Embryonic facial prominence (tissue), 1 donor: ENCODE measurements around the gene PRKN.

Source experiments
- DNase-seq: peaks from one replicate; pipeline ENCODE4 v3.0.0-alpha.2; 2016; ENCODE audit errors: extremely low spot score

PRKN gene

GRCh38 chr6:162450358-162450757 is 277.2 kb downstream of the PRKN start:
- no peak for DNase-seq

GRCh38 chr6:162448294-162448693 is 279.3 kb downstream of the PRKN start:
- no peak for DNase-seq

- DNase-seq: no peak
Observed at GRCh38 chr6:162443101-162443500, 284.5 kb downstream of the PRKN start.

DNA sequence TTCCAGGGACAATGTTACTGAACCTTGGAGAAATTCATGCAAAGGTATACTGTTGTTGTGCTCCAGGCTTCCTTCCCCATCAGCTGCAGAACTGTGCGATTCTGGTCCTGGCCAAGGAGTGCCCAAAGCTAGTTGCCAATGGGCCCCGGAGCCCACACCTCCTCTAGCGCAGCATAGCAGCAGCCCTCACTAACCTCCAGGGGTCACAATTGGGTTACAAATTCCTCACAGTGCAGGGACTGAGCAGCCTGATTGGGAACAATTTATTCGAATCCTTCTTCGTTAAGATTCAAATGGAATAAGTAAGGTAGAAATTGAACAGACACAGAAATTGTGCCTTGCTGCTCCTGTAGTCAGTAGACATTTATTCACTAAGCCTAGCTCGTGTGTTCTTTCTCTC is 284.9 kb downstream of the PRKN start:
- DNase-seq: no peak

GRCh38 chr6:162441991-162442390 is 285.6 kb downstream of the PRKN start:
- no peak for DNase-seq

DNA sequence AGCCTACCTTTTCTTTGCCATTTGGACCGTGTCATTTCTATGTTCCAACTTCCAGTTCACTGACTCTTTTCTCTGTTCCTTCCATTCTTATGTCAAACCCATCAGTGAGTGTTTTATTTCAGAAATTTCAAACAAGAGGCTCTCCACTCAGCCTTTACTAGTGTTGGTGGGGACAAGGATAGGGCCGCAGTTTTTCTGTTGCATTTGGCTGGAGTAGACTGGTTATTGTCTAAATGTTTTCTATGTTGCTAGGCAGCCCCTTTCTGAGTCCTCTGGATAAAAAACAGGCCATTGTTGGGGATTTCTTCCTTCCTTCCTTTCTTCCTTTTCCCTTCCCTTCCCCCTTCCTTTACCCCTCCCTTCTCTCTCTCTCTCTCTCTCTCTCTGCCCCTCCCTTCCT is 288.6 kb downstream of the PRKN start:
- no peak for DNase-seq

DNA sequence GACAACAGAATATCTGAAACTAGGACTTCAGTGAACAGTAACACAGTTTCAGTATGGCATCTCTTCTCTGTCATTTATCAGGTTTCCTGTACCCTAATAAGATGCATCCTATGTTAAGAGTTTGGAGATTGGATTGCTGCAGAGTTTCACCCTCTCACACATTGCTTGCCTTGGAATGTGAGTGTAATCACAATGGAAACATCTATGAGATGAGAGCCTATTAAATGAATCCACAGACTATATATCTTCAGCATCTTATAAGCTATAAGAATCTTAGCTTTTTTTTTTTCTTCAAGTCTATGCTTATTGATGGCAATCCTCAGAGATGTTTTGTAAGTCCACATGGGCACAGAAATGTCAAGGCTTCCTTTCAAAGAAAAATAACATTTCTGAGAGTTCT is 292.5 kb downstream of the PRKN start:
- DNase-seq: no peak

GRCh38 chr6:162421004-162421403 is 306.6 kb downstream of the PRKN start:
- no peak for DNase-seq

- DNase-seq: peak; percentile 60
Observed at GRCh38 chr6:162416831-162417537, 310.6 kb downstream of the PRKN start.

DNA sequence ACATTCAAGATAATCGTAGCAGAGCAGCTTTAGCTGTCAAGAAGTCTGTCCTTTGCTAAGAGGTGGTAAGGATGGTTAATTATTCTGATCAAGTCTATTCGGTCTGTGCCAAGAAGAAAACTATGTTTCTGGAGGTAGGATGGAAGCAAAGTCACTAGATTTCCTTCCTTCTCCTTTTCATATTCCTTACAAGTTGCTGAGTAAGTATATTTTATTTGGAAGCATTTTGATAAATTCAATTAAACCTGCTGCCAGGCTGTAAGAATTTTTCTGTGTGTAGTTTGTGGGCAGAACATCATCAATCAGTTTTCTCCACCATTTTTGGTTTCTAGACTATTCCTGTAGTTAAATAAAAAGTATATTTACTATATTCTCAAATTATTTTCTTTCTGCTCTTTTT is 311.3 kb downstream of the PRKN start:
- DNase-seq: no peak

GRCh38 chr6:162409741-162410691 is 317.6 kb downstream of the PRKN start:
- DNase-seq: no peak

- no peak for DNase-seq
Observed at GRCh38 chr6:162408826-162409535, 318.6 kb downstream of the PRKN start.

GRCh38 chr6:162404951-162405350 is 322.6 kb downstream of the PRKN start:
- DNase-seq: no peak

DNA sequence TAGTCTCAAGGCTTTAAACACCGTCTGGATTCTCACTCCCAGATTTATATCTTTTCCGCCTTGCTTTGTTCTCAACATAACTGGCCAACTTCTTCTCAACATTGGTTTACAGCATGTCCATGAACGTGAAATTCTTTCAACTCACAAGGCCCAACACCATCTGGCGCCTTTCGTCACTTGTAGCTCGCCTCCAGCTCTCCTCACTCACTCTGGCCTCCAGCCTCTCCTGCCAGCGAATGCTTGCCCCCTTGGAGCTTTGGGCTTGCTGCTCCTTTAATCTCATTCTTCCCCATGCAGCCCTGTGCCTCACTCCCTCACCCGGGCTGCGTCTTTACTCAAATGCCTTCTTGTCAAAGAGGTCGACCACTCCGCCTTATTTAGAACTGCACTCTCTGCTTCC is 324.5 kb downstream of the PRKN start:
- no peak for DNase-seq

- DNase-seq: no peak
Observed at GRCh38 chr6:162395181-162395580, 332.4 kb downstream of the PRKN start.

DNA sequence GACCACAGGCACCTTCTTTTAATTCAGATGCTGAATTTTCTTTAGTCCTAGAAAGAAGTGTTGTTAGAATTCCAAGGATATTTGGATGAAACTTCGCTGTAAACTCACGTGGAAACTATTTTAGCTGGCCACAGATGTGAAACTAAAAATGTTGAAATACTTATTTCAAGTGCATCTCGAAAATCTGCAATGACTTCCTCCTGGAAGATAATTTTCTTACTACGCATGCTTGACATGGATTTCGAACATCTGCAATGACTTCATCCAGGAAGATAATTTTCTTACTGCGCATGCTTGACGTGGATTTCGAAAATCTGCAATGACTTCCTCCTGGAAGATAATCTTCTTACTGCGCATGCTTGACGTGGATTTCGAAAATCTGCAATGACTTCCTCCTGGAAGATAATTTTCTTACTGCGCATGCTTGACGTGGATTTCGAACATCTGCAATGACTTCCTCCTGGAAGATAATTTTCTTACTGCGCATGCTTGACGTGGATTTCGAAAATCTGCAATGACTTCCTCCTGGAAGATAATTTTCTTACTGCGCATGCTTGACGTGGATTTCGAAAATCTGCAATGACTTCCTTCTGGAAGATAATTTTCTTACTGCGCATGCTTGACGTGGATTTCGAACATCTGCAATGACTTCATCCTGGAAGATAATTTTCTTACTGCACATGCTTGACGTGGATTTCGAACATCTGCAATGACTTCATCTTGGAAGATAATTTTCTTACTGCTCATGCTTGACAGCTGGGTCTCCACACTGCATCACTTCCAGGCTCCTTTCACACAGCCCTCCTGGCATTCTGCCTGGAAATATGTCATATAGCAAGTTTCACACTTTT is 336.4 kb downstream of the PRKN start:
- peak; percentile 68 for DNase-seq

DNA sequence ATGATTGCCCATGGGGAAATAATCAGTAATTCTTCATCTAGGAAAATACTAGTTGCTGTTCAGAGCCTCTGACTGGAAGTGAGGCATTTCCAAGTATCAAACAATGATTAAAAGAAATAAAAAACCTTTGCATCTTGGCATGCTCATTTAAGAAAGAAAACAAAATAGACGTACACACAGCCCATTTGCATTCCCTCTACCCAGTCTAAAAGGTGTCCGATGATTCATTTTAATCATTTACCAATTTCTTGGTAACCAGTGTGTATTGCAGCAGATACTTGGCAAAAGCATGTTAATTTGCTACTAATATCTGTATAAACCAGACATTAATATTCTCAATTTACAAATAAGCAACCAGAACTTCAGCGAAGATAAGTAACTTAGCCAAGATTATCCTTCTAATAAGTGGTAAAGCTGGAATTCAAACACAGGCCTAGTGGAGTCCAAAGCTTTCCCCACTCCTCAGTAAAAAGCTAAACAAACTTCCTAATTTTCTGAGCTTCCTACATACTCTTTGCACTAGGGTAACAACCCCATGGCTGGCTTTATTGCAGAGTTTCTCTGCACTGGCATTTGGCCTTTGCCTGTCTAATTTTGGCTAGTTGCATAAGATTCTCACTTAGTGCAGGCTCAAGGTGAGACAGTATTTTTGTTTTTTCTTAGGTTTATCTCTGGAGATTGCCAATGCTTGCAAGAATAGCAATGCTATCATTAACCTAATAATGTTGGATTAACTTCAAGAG is 338.1 kb downstream of the PRKN start:
- no peak for DNase-seq

DNA sequence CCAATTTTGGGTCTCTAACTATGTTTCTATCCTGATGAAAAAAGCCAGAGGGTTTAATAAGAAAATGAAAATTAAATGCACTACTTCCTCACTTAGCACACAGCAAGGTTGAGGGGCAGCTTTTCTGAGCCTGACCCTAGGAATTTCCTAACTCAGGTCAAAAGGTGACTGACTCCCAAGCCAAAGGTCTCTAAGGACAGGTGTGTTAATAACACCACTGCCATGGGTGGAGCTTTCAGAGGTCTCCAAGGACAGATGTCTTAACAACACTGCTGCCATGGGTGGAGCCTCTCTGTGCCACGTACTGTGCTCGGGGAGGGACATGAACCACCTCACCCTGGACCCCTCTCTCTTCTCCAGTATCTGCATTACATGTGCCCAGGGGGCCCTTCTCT is 339.2 kb downstream of the PRKN start:
- no peak for DNase-seq

DNA sequence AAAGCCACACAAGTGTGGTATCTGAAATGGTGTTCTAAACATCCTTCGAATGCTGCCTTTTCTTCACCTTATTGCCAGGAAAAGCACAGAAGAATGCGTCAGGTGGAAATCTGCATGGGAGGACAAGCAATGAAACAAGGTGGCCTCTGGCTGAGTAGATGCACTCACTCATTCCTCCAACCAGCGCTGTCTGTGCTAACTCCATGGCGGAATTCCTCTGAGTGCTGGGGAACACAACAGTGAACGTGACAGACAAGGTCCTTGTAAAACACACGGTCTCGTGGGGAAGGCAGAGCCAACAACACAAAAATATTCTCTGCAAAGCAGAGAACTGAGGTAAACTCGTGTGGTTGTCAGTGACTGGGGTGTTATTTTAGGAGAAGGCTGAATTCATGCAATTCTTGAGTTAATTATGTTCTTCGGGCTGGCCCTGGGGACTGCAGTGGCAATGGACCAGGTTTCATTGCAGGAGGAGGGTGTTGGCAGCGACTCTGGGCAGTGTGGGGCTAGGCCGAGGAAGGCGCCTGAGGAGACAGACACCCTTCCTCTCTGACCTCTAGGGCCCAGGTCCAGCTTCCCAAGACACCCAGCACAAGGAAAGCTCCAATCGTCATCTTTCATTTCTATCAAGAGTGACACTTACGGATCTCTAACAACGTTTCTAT is 339.7 kb downstream of the PRKN start:
- DNase-seq: no peak

DNA sequence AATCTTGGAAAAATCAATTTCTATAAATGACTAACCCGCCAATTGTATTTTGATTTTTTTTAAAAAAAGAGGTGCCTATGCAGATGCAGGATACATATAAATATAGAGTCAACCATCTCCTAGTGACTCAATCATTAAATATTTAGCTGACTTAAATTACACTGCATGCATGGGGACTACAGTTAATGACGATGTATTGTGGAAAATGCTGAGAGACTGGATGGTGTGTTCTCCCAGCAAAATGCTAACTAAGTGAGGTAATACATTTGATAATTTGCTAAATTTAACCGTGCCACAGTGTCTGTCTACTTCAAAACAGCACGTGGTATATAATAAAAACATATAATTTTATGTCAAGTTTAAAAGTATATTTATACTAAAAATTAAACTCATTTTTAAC is 341.6 kb downstream of the PRKN start:
- DNase-seq: no peak
